Stimulated activated memory B cell treated with anti-CD40 and anti-IgM and Interleukin-4, amounts not matched to agents 10 μg/mL and 1 μg/mL and 100 μg/mL, for 72 hours (primary cell): Measurements from ENCODE around the gene RUFY1.
A peak's percentile ranks its signal among the peaks of the same experiment; 100 is the strongest.
"Not testable (repeated sequence)": the region's sequence is repeated elsewhere in the genome, so short reads cannot be mapped to it uniquely, and the experiment has no call there.

Experiments used
- ATAC-seq: fragments of 150-1000 bp; cut with Tn5 transposase; 2 replicates; pipeline ENCODE4 v1.10.0; 2021
- H3K27ac Mint-ChIP-seq: one replicate; pipeline ENCODE4 v1.8.0; 2022; ENCODE audit warnings: mild to moderate bottlenecking, mixed read lengths
- H3K27me3 Mint-ChIP-seq: one replicate; pipeline ENCODE4 v1.8.0; 2022; ENCODE audit warnings: mixed read lengths
- H3K36me3 Mint-ChIP-seq: one replicate; pipeline ENCODE4 v1.8.0; 2022; ENCODE audit warnings: mixed read lengths
- H3K4me1 Mint-ChIP-seq: one replicate; pipeline ENCODE4 v1.8.0; 2022; ENCODE audit warnings: mixed read lengths
- H3K4me3 Mint-ChIP-seq: one replicate; pipeline ENCODE4 v1.8.0; 2022; ENCODE audit warnings: mild to moderate bottlenecking, moderate library complexity, mixed read lengths
- H3K9me3 Mint-ChIP-seq: one replicate; pipeline ENCODE4 v1.8.0; 2022; ENCODE audit warnings: mixed read lengths

RUFY1 gene

GRCh38 chr5:179522107-179522506, 28.2 kb upstream of the RUFY1 start:
- not testable (repeated sequence) for H3K9me3 Mint-ChIP-seq, H3K27ac Mint-ChIP-seq, H3K4me3 Mint-ChIP-seq, H3K36me3 Mint-ChIP-seq, ATAC-seq, H3K27me3 Mint-ChIP-seq, H3K4me1 Mint-ChIP-seq

- H3K4me1 Mint-ChIP-seq, result no peaks in the 10 kb centered on the region
- peaks cover 2% of the 10 kb centered on the region for H3K9me3 Mint-ChIP-seq
- H3K36me3 Mint-ChIP-seq, result no peaks in the 10 kb centered on the region
- H3K27ac Mint-ChIP-seq, result no peak overlapping the region
- no peak for ATAC-seq
- no peaks in the 10 kb centered on the region for H3K27me3 Mint-ChIP-seq
- no peak overlapping the region for H3K4me3 Mint-ChIP-seq
Measured at GRCh38 chr5:179526978-179527377, 23.4 kb upstream of the RUFY1 start.

GRCh38 chr5:179530069-179530998, 20.0 kb upstream of the RUFY1 start:
- Mint-ChIP-seq H3K4me3 (peak overlapping the region; percentile 74), H3K4me1 (peaks cover 20% of the 10 kb centered on the region), H3K27me3 (no peaks in the 10 kb centered on the region), H3K27ac (peak overlapping the region; percentile 24), H3K36me3 (no peaks in the 10 kb centered on the region), H3K9me3 (no peaks in the 10 kb centered on the region)
- ATAC-seq, result peak; percentile 85

GRCh38 chr5:179533024-179533423, 17.3 kb upstream of the RUFY1 start:
- no peak for ATAC-seq
- Mint-ChIP-seq H3K27me3 (no peaks in the 10 kb centered on the region), H3K9me3 (no peaks in the 10 kb centered on the region), H3K27ac (peak overlapping the region; percentile 74), H3K4me1 (peaks cover 23% of the 10 kb centered on the region), H3K4me3 (peak overlapping the region; percentile 23), H3K36me3 (no peaks in the 10 kb centered on the region)

DNA sequence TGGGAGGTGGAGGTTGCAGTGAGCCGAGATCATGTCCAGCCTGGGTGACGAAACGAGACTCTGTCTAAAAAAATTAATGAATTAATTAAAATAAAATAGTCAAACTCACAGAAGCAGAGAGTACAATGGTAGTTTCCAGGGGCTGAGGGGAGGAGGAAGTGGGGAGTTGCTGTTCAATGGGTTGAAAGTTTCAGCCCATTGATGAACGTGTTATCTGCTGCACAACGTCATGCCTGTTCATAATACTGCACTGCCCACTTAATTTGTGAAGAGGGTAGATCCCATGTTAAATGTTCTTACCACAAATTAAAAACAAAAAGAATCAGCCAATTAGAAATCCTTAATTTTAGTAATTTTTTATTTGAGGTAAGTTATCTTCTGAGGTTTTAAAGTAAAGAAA, 16.4 kb upstream of the RUFY1 start:
- H3K4me3 Mint-ChIP-seq, result peak overlapping the region; percentile 82
- H3K27me3 Mint-ChIP-seq, result no peaks in the 10 kb centered on the region
- H3K4me1 Mint-ChIP-seq, result peaks cover 23% of the 10 kb centered on the region
- peak overlapping the region; percentile 74 for H3K27ac Mint-ChIP-seq
- no peaks in the 10 kb centered on the region for H3K36me3 Mint-ChIP-seq
- no peaks in the 10 kb centered on the region for H3K9me3 Mint-ChIP-seq
- peak; percentile 82 for ATAC-seq

DNA sequence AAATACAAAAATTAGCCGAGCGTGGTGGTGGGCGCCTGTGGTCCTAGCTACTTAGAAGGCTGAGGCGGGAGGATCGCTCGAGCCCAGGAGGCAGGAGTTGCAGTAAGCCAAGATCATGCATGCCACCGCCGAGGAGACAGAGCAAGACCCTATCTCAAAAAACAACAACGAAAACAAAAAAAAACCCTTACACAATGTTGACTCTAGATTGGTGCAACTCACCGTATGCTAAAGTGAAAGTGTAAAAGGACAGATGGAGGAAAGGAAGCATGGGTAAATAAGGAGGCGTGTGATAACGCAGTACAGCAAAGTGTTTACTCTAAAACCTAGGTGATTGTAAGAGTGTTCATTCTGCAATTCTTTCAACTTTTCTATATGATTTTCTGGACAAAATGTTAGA, 15.9 kb upstream of the RUFY1 start:
- Mint-ChIP-seq H3K4me1 (peaks cover 23% of the 10 kb centered on the region), H3K27ac (peak overlapping the region; percentile 74), H3K9me3 (no peaks in the 10 kb centered on the region), H3K4me3 (peak overlapping the region; percentile 82), H3K27me3 (no peaks in the 10 kb centered on the region), H3K36me3 (no peaks in the 10 kb centered on the region)
- peak; percentile 75 for ATAC-seq

DNA sequence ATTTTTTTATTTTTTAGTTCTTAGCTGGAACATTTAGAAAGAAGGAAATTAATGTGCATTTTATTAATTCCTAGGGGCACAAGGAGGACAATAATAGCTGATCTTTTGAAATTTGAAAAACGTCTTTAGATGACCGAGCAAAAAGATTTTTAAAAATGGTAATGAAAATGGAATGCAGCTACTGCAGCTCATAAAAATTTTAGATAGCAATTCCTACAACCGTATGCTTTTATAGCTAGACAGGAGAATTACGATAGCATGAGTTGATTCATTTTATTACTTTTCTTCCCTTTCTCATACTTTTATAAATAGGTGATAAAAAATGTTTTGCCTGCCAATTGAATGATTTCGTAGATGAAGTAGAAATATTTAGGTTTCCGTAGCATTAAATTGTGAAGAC, 13.7 kb upstream of the RUFY1 start:
- H3K9me3 Mint-ChIP-seq, result no peaks in the 10 kb centered on the region
- H3K27ac Mint-ChIP-seq, result no peak overlapping the region
- no peaks in the 10 kb centered on the region for H3K36me3 Mint-ChIP-seq
- H3K4me1 Mint-ChIP-seq, result peaks cover 24% of the 10 kb centered on the region
- no peaks in the 10 kb centered on the region for H3K27me3 Mint-ChIP-seq
- no peak for ATAC-seq
- no peak overlapping the region for H3K4me3 Mint-ChIP-seq

GRCh38 chr5:179542170-179542569, 8.2 kb upstream of the RUFY1 start:
- no peaks in the 10 kb centered on the region for H3K9me3 Mint-ChIP-seq
- ATAC-seq, result no peak
- peaks cover 29% of the 10 kb centered on the region for H3K4me1 Mint-ChIP-seq
- peak overlapping the region; percentile 39 for H3K27ac Mint-ChIP-seq
- no peaks in the 10 kb centered on the region for H3K27me3 Mint-ChIP-seq
- no peaks in the 10 kb centered on the region for H3K36me3 Mint-ChIP-seq
- no peak overlapping the region for H3K4me3 Mint-ChIP-seq

DNA sequence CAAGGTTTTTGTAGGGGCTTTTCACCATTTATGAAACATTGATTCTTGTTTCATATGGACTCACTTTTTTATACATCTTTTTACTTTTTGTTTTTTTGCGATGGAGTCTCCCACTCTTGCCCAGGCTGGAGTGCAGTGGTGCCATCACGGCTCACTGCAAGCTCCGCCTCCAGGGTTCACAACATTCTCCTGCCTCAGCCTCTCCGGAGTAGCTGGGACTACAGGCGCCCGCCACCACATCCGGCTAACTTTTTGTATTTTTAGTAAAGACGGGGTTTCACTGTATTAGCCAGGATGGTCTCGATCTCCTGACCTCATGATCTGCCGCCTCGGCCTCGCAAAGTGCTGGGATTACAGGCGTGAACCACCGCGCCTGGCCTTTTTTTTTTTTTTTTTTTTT, 7.1 kb upstream of the RUFY1 start:
- H3K9me3 Mint-ChIP-seq, H3K27me3 Mint-ChIP-seq, H3K4me3 Mint-ChIP-seq, ATAC-seq, H3K36me3 Mint-ChIP-seq: not testable (repeated sequence)
- Mint-ChIP-seq H3K27ac (peak overlapping the region; percentile 83), H3K4me1 (peaks cover 29% of the 10 kb centered on the region)

GRCh38 chr5:179553006-179553405, 2.7 kb downstream of the RUFY1 start:
- Mint-ChIP-seq H3K9me3 (no peaks in the 10 kb centered on the region), H3K4me3 (no peak overlapping the region), H3K27ac (no peak overlapping the region), H3K4me1 (peaks cover 28% of the 10 kb centered on the region), H3K36me3 (peaks cover 10% of the 10 kb centered on the region), H3K27me3 (no peaks in the 10 kb centered on the region)
- ATAC-seq, result no peak

GRCh38 chr5:179553875-179554274, 3.5 kb downstream of the RUFY1 start:
- ATAC-seq, result no peak
- no peak overlapping the region for H3K4me3 Mint-ChIP-seq

GRCh38 chr5:179554981-179555380, 4.6 kb downstream of the RUFY1 start:
- Mint-ChIP-seq H3K27ac (no peak overlapping the region), H3K9me3 (no peaks in the 10 kb centered on the region), H3K36me3 (peaks cover 13% of the 10 kb centered on the region), H3K4me1 (peaks cover 37% of the 10 kb centered on the region), H3K4me3 (no peak overlapping the region), H3K27me3 (no peaks in the 10 kb centered on the region)
- no peak for ATAC-seq

More at GRCh38 chr5:179553875-179554274, 3.5 kb downstream of the RUFY1 start:
- H3K9me3 Mint-ChIP-seq, result no peaks in the 10 kb centered on the region
- H3K27ac Mint-ChIP-seq, result no peak overlapping the region
- H3K27me3 Mint-ChIP-seq, result no peaks in the 10 kb centered on the region
- H3K4me1 Mint-ChIP-seq, result peaks cover 35% of the 10 kb centered on the region
- peaks cover 10% of the 10 kb centered on the region for H3K36me3 Mint-ChIP-seq

- Mint-ChIP-seq H3K27ac (peak overlapping the region; percentile 94), H3K4me3 (peak overlapping the region; percentile 93), H3K4me1 (peaks cover 28% of the 10 kb centered on the region), H3K36me3 (peaks cover 21% of the 10 kb centered on the region)
- H3K27me3 Mint-ChIP-seq, ATAC-seq, H3K9me3 Mint-ChIP-seq: not testable (repeated sequence)
Measured at GRCh38 chr5:179558261-179558799, 8.0 kb downstream of the RUFY1 start.

GRCh38 chr5:179558932-179559283, 8.6 kb downstream of the RUFY1 start:
- Mint-ChIP-seq H3K36me3 (peaks cover 17% of the 10 kb centered on the region), H3K27me3 (no peaks in the 10 kb centered on the region), H3K27ac (peak overlapping the region; percentile 94), H3K4me1 (peaks cover 22% of the 10 kb centered on the region), H3K9me3 (no peaks in the 10 kb centered on the region), H3K4me3 (peak overlapping the region; percentile 93)
- no peak for ATAC-seq

- peak; percentile 100 for ATAC-seq
- Mint-ChIP-seq H3K4me1 (peaks cover 17% of the 10 kb centered on the region), H3K9me3 (no peaks in the 10 kb centered on the region), H3K27me3 (no peaks in the 10 kb centered on the region), H3K36me3 (peaks cover 11% of the 10 kb centered on the region), H3K4me3 (peak overlapping the region; percentile 93), H3K27ac (peak overlapping the region; percentile 94)
Measured at GRCh38 chr5:179559284-179560252, 9.2 kb downstream of the RUFY1 start.
